ENCODE results near the gene PDPK1.
"Not testable (repeated sequence)": the region's sequence is repeated elsewhere in the genome, so short reads cannot be mapped to it uniquely, and the experiment has no call there.

GRCh38 chr16:2621395-2621794 is 83.6 kb downstream of the PDPK1 start:
- not testable (repeated sequence) for TF ChIP-seq CTCF (conservative IDR thresholded peaks at IDR 0.05; ENCODE audit: low read depth, low read length); RAD21 (IDR thresholded peaks at IDR 0.05; ENCODE audit: low read length); MXI1 (IDR thresholded peaks at IDR 0.05; ENCODE audit: borderline replicate concordance, low read depth, low read length); POLR2A (IDR thresholded peaks at IDR 0.05; ENCODE audit: low read depth, low read length); SMC3 (IDR thresholded peaks at IDR 0.05; ENCODE audit: low read depth, low read length); RCOR1 (IDR thresholded peaks at IDR 0.05; ENCODE audit: insufficient replicate concordance, low read length); USF2 (IDR thresholded peaks at IDR 0.05; ENCODE audit: low read depth, low read length); CEBPB (IDR thresholded peaks at IDR 0.05; ENCODE audit: low read depth, low read length); CHD1 (IDR thresholded peaks at IDR 0.05; ENCODE audit: low read depth, low read length); MAZ (IDR thresholded peaks at IDR 0.05; ENCODE audit: borderline replicate concordance, low read depth, low read length); FOS (IDR thresholded peaks at IDR 0.05; ENCODE audit: low read depth, low read length); BHLHE40 (IDR thresholded peaks at IDR 0.05; ENCODE audit: low read depth, low read length); ELK1 (IDR thresholded peaks at IDR 0.05; ENCODE audit: borderline replicate concordance, low read depth, low read length)

Data from IMR-90 (cell line).